ENCODE results near the gene FAM222A. TPM values are rescaled to one million over a fixed set of nuclear protein-coding genes. Genes with fewer than 3 reads are reported as not detected.

Gene FAM222A
- total and polyA plus RNA-seq, 2 of the 8 experiments (the other 6 are each of a cell fraction or from before 2014, with no cell fraction given) = 0.94 to 1.1 TPM

DNA sequence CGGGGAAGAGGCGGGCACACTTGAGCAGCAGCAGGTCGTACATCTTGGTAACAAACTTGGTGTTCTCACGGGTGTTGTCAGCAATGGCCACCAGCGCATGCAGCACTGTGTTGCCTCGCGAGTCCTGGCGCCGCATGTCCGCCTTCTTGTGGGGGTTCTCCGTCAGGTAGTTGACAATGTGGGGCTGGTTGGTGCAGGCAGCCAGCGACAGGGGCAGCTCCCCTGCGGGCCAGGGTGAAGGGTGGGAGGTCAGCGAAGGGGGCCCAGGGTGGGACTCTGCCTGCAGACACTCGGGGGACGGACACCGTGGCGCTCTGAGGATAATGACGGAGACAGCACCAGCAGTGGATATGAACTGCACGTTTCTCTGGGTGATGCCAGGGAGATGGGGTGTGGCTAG lies 85.1 kb downstream of the FAM222A start:
- H3K23ac ChIP-seq (ENCODE audit: insufficient read length) = no peak overlapping the region
- POLR2A ChIA-PET (ENCODE audit: partially characterized antibody) = no interaction called here
- H3K4me1 ChIP-seq (replicated peaks in 1 of 4; ENCODE audit: control insufficient read depth in 3 of 4, insufficient read depth in 4 of 4, low read length in 3 of 4) = no peaks in the 10 kb centered on the region; a peak in 1 of 7 replicates
- no peak overlapping the region for H3K4me2 ChIP-seq (ENCODE audit: insufficient read depth in 1 of 2, low read depth in 2 of 2, low read length in 2 of 2)
- no peaks in the 10 kb centered on the region for H3K79me1 ChIP-seq (ENCODE audit: low read depth, low read length)
- no peak overlapping the region for H2BK12ac ChIP-seq (ENCODE audit: low read depth, low read length)
- TF ChIP-seq GTF2F1 (IDR thresholded peaks at IDR 0.05; ENCODE audit: borderline replicate concordance, low read depth, low read length) = no peak
- TF ChIP-seq HDAC2 (IDR thresholded peaks at IDR 0.05; ENCODE audit: borderline replicate concordance in 1 of 2, low read depth in 2 of 2, low read length in 2 of 2) = no peak
- TF ChIP-seq, protein P1, sequence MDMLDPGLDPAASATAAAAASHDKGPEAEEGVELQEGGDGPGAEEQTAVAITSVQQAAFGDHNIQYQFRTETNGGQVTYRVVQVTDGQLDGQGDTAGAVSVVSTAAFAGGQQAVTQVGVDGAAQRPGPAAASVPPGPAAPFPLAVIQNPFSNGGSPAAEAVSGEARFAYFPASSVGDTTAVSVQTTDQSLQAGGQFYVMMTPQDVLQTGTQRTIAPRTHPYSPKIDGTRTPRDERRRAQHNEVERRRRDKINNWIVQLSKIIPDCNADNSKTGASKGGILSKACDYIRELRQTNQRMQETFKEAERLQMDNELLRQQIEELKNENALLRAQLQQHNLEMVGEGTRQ (IDR thresholded peaks at IDR 0.05; ENCODE audit: low read length) = no peak
- CTCF ChIA-PET (ENCODE audit: partially characterized antibody) = interaction anchor here (0.8 to 3.6 kb wide), 7 partner anchors 24 to 280 kb away, joined by 3 to 14 read pairs (median 3); no protein-coding TSS in a partner anchor
- 88% methylated on average over 20 of the region's 20 CpGs; no CpG with 5 or more reads in 1 of the 2 experiments for WGBS, 2 experiments (ENCODE audit: extremely low coverage in 1 of 2, insufficient coverage in 1 of 2, insufficient read length in 1 of 2, insufficient replicate concordance in 2 of 2, low coverage in 1 of 2, low lambda C conversion rate in 2 of 2, missing lambda C conversion rate in 1 of 2)
- H3K27me3 ChIP-seq (replicated peaks in 1 of 4; ENCODE audit: control insufficient read depth in 3 of 4, extremely low read depth in 1 of 4, insufficient read depth in 3 of 4, low read length in 3 of 4) = no peaks in the 10 kb centered on the region
- no peak overlapping the region for H4K91ac ChIP-seq (replicated peaks; ENCODE audit: insufficient read length, low read length)
- no peak overlapping the region for H3K14ac ChIP-seq (ENCODE audit: insufficient read length)
- no peak overlapping the region for H2BK15ac ChIP-seq (ENCODE audit: low read length)
- no peak overlapping the region for H4K8ac ChIP-seq (ENCODE audit: extremely low read depth, insufficient read depth, low read length)
- H3K23me2 ChIP-seq (ENCODE audit: low read depth, low read length) = 0 out of 2 replicates have a peak, but pooled peaks cover 1% of the 10 kb centered on the region
- no peaks in the 10 kb centered on the region for H3K36me3 ChIP-seq (ENCODE audit: control insufficient read depth in 2 of 4, insufficient read depth in 4 of 4, low read length in 3 of 4)
- H2BK120ac ChIP-seq (replicated peaks; ENCODE audit: low read depth, low read length) = no peak overlapping the region
- H3K9me3 ChIP-seq (ENCODE audit: insufficient read depth in 2 of 2, low read depth in 1 of 2, low read length in 1 of 2) = no peaks in the 10 kb centered on the region
- H3K18ac ChIP-seq (ENCODE audit: extremely low read depth, low read length) = no peak overlapping the region
- H2BK5ac ChIP-seq (ENCODE audit: low read depth, low read length) = no peak overlapping the region
- DNase-seq (ENCODE audit: low read depth in 1 of 2, low spot score in 2 of 2) = no peak
- no peak overlapping the region for H3K9ac ChIP-seq (replicated peaks in 1 of 4; ENCODE audit: extremely low read depth in 1 of 4, low read depth in 3 of 4, low read length in 3 of 4)
- no peak overlapping the region for H3K4me3 ChIP-seq (ENCODE audit: extremely low read depth in 1 of 4, insufficient read depth in 2 of 4, low read depth in 3 of 4, low read length in 4 of 4)
- peaks cover 0 to 4% of the 10 kb centered on the region in 2 experiments for H4K20me1 ChIP-seq (replicated peaks in 1 of 2; ENCODE audit: control insufficient read depth in 1 of 2, insufficient read depth in 2 of 2, low read length in 2 of 2)
- H3K27ac ChIP-seq (ENCODE audit: low read depth, low read length) = no peak overlapping the region
- no peaks in the 10 kb centered on the region for H3K79me2 ChIP-seq (ENCODE audit: control insufficient read depth in 1 of 2, insufficient read depth in 2 of 2, low read length in 2 of 2)
- no peak overlapping the region for H4K5ac ChIP-seq (ENCODE audit: insufficient read length, low read depth, low read length)
- no peak overlapping the region for H3K4ac ChIP-seq (replicated peaks; ENCODE audit: insufficient read length, low read depth, low read length)
- no peak overlapping the region for H2BK20ac ChIP-seq (ENCODE audit: low read length)
- H2AK5ac ChIP-seq (ENCODE audit: low read depth, low read length) = no peak overlapping the region
- no peak overlapping the region for H2AFZ ChIP-seq (ENCODE audit: low read length)
- H3K56ac ChIP-seq (replicated peaks; ENCODE audit: insufficient read length, low read depth, low read length) = no peak overlapping the region
- FAIRE-seq = no peak
